ENCODE data around the gene PCMT1. TPM values are rescaled to one million over a fixed set of nuclear protein-coding genes. Genes with fewer than 3 reads are reported as not detected.

Gene PCMT1
- total RNA-seq, 1 experiment from 2014 or later, result 85.4 TPM

Other genes with a start within 250 kb of the PCMT1 start
- 24.2 and 40.2 TPM in 2 replicates for gene PPIL4, start 203.7 kb upstream of the PCMT1 start, total RNA-seq (2014; rRNA removed; shearing (Covaris generic); ENCODE audit: low replicate concordance)
- gene GINM1, start 183.4 kb upstream of the PCMT1 start, total RNA-seq (2014; rRNA removed; shearing (Covaris generic); ENCODE audit: low replicate concordance), result 56.2 and 71.1 TPM in 2 replicates
- 21.3 and 22.5 TPM in 2 replicates for gene KATNA1, start 101.0 kb upstream of the PCMT1 start, total RNA-seq (2014; rRNA removed; shearing (Covaris generic); ENCODE audit: low replicate concordance)
- gene LATS1, start 31.6 kb upstream of the PCMT1 start, total RNA-seq (2014; rRNA removed; shearing (Covaris generic); ENCODE audit: low replicate concordance), result 5.5 TPM in 2 replicates
- 18.9 and 28.2 TPM in 2 replicates for gene NUP43, start 3.2 kb upstream of the PCMT1 start, total RNA-seq (2014; rRNA removed; shearing (Covaris generic); ENCODE audit: low replicate concordance)
- gene LRP11, start 114.6 kb downstream of the PCMT1 start, total RNA-seq (2014; rRNA removed; shearing (Covaris generic); ENCODE audit: low replicate concordance), result 18.8 and 23.2 TPM in 2 replicates
- gene RAET1E, start 148.4 kb downstream of the PCMT1 start, total RNA-seq (2014; rRNA removed; shearing (Covaris generic); ENCODE audit: low replicate concordance), result not detected in 2 replicates
- not detected in 2 replicates for gene RAET1G, start 173.4 kb downstream of the PCMT1 start, total RNA-seq (2014; rRNA removed; shearing (Covaris generic); ENCODE audit: low replicate concordance)
- gene ULBP2, start 192.3 kb downstream of the PCMT1 start, total RNA-seq (2014; rRNA removed; shearing (Covaris generic); ENCODE audit: low replicate concordance), result 7.1 and 8.8 TPM in 2 replicates
- 0.57 and 0.64 TPM in 2 replicates for gene ULBP1, start 214.2 kb downstream of the PCMT1 start, total RNA-seq (2014; rRNA removed; shearing (Covaris generic); ENCODE audit: low replicate concordance)